Kidney (tissue), 14 donors: Measurements from ENCODE around the gene CHEK2. TPM values are rescaled to one million over a fixed set of nuclear protein-coding genes. Genes with fewer than 3 reads are reported as not detected.

Source experiments
- DNase-seq, 5 donors: peaks; one replicate each; pipeline ENCODE4 v3.0.0-alpha.2; 2013 to 2020
- FAIRE-seq: peaks from 2 replicates; lab custom pipeline; 2012; peaks lifted over from hg19 to GRCh38; lab: Jason Lieb, UNC
- H3K27ac ChIP-seq, 2 donors: one replicate each; pipeline ENCODE4 v1.7.0; 2013; ENCODE audit warnings: low read depth in 2 of 2, low read length in 2 of 2, inconsistent platforms in 1 of 2
- H3K27me3 ChIP-seq: one replicate; pipeline ENCODE4 v1.7.1; 2013; ENCODE audit warnings: low read length, inconsistent platforms; ENCODE audit not compliant: control insufficient read depth, insufficient read depth
- H3K36me3 ChIP-seq, 3 donors: one replicate each; pipeline versions ENCODE4 v1.7.0 to v1.7.1; 2013; ENCODE audit warnings: low read length in 3 of 3, control low read depth in 1 of 3, inconsistent platforms in 1 of 3; ENCODE audit not compliant: insufficient read depth in 3 of 3, control insufficient read depth in 2 of 3
- H3K4me1 ChIP-seq, 3 donors: one replicate each; pipeline versions ENCODE4 v1.7.0 to v1.7.1; 2013; ENCODE audit warnings: low read length in 3 of 3, inconsistent platforms in 1 of 3, low read depth in 1 of 3; ENCODE audit not compliant: control insufficient read depth in 2 of 3, insufficient read depth in 2 of 3
- H3K4me3 ChIP-seq, 3 donors: one replicate each; pipeline versions ENCODE4 v1.7.0 to v1.8.1; 2013; ENCODE audit warnings: low read length in 3 of 3, control low read depth in 1 of 3, inconsistent platforms in 1 of 3
- H3K9ac ChIP-seq, 3 donors: one replicate each; pipeline versions ENCODE4 v1.7.0 to v1.7.1; 2013; ENCODE audit warnings: low read length in 3 of 3, control low read depth in 1 of 3, inconsistent platforms in 1 of 3
- H3K9me3 ChIP-seq, 3 donors: one replicate each; pipeline versions ENCODE4 v1.7.0 to v1.7.1; 2013; ENCODE audit warnings: low read length in 3 of 3, control low read depth in 1 of 3, inconsistent platforms in 1 of 3; ENCODE audit not compliant: control insufficient read depth in 2 of 3, insufficient read depth in 1 of 3
- intact Hi-C: fragments of 100-400 bp; cut with DNase I; formaldehyde crosslinking; loops from one replicate; pipeline ENCODE4 v1.11.1; 2022
- polyA plus RNA-seq: library from polyadenylated mRNA; stranded (reverse); fragments of 350-450 nt; fragmentation: Illumina TruSeq; extraction: RNeasy Lipid Tissue Mini Kit (QIAGEN cat#74804); gene quantifications from one replicate; pipeline ENCODE4 v1.2.3, GENCODE V29; 2014; ENCODE audit warnings: low read depth, low replicate concordance; ENCODE audit not compliant: insufficient read depth
- total RNA-seq: library from RNA; stranded (reverse); fragmentation: NEBNext Ultra II Directional; extraction: Animal tissue kit (Norgen Biotek cat#: 25700); gene quantifications from one replicate; pipeline ENCODE4 v1.2.1, GENCODE V29; 2021
- TF ChIP-seq, protein P1 (sequence below): IDR thresholded peaks from 3 replicates; pipeline ENCODE4 v1.5.1; 2012; ENCODE audit warnings: mild to moderate bottlenecking, moderate library complexity, borderline replicate concordance; ENCODE audit not compliant: insufficient read depth; ENCODE audit errors: extremely low read depth
- donor health status: control.
- donor health status: control.
- donor health status: control.
- donor health status: control.
- donor health status: control.
- donor health status: DM: yes; HTN: yes; CAD: no.
- donor health status: Normal renal cell carcinoma (clear cell type).

Gene CHEK2
- total and polyA plus RNA-seq, 2 donors from 2014 or later: 4.6 to 10.1 TPM

DNA sequence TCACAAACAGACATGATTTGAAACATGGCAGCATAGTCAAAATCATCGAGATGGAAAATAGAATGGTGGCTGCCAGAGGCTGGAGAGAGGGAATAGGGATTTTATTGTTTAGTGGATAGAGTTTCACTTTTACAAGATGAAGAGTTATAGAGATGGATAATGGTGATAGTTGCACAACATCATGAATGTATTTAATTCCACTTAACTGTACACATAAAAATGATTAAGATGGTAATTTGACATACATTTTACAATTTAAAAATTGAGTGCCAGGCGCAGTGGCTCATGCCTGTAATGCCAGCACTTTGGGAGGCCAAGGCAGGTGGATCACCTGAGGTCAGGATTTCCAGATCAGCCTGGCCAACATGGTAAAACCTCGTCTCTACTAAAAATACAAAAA is 83.2 kb downstream of the CHEK2 start:
- Histone ChIP-seq H3K9me3 (no peaks in the 10 kb centered on the region), H3K4me3 (no peak overlapping the region), H3K4me1 (no peaks in the 10 kb centered on the region), H3K36me3 (no peaks in the 10 kb centered on the region), H3K27ac (no peak overlapping the region), H3K27me3 (no peaks in the 10 kb centered on the region), H3K9ac (no peak overlapping the region)
- no peak for FAIRE-seq
- intact Hi-C loops: no loop called here
- no peak for DNase-seq
- TF ChIP-seq, protein P1, sequence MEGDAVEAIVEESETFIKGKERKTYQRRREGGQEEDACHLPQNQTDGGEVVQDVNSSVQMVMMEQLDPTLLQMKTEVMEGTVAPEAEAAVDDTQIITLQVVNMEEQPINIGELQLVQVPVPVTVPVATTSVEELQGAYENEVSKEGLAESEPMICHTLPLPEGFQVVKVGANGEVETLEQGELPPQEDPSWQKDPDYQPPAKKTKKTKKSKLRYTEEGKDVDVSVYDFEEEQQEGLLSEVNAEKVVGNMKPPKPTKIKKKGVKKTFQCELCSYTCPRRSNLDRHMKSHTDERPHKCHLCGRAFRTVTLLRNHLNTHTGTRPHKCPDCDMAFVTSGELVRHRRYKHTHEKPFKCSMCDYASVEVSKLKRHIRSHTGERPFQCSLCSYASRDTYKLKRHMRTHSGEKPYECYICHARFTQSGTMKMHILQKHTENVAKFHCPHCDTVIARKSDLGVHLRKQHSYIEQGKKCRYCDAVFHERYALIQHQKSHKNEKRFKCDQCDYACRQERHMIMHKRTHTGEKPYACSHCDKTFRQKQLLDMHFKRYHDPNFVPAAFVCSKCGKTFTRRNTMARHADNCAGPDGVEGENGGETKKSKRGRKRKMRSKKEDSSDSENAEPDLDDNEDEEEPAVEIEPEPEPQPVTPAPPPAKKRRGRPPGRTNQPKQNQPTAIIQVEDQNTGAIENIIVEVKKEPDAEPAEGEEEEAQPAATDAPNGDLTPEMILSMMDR: no peak

DNA sequence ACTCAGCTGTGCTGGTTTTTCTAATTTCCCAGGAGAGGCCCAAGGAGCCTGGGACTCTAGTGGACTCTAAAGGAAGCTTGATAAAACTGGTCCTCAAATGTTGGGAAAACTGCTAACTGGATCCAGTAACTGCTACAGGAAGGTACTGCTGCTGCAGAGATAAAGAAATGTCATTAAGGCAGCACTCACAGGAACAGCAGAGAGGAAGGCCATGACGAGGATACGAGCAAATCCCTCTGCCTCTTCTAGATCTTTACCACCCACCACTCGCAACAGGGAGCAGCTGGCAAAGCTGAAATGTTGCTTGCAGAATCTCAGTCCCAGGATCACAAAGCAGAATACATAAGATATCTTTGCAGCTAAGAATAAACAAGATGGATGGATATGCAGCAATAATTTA is 85.4 kb downstream of the CHEK2 start:
- Histone ChIP-seq H3K9me3 (no peaks in the 10 kb centered on the region), H3K36me3 (no peaks in the 10 kb centered on the region), H3K4me1 (no peaks in the 10 kb centered on the region), H3K4me3 (peak overlapping the region in 1 of 3 donors; percentile 2), H3K27me3 (no peaks in the 10 kb centered on the region), H3K9ac (no peak overlapping the region), H3K27ac (no peak overlapping the region)
- intact Hi-C loops: no loop called here
- DNase-seq: no peak
- TF ChIP-seq, protein P1: no peak
- FAIRE-seq: no peak

DNA sequence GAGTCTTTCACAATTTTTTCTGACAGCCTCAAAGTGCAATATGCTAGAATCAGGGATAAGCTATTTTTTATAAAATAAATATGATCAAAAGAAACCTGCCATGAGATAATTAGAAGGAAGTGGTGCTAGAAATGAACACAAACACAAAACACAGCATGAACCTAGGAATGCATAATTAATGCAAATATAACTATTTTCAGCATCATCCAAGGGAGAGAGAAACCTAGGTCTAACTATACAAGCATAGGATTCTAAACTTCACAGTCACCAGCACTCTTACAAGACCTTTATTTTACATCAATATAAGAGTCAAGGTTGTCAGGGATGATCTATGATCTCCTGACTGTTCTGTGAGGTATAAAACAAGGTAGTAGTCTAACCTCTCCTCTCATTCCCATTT is 91.2 kb downstream of the CHEK2 start:
- intact Hi-C loops: no loop called here

More for the DNA sequence above, 91.2 kb downstream of the CHEK2 start:
- no peaks in the 10 kb centered on the region for H3K36me3 ChIP-seq
- TF ChIP-seq, protein P1: no peak
- no peak overlapping the region for H3K4me3 ChIP-seq
- H3K4me1 ChIP-seq: no peaks in the 10 kb centered on the region
- no peak for DNase-seq
- H3K27me3 ChIP-seq: no peaks in the 10 kb centered on the region
- H3K9me3 ChIP-seq: no peaks in the 10 kb centered on the region
- FAIRE-seq: no peak
- H3K27ac ChIP-seq: no peak overlapping the region
- H3K9ac ChIP-seq: no peak overlapping the region
